HL-60 (cell line): ENCODE results near the gene WDCP.
A peak's percentile ranks its signal among the peaks of the same experiment; 100 is the strongest.

ENCODE experiments used
- DNase-seq, 2 experiments: peaks; one replicate each; pipeline ENCODE4 v3.0.0-alpha.2; 2010 to 2020; ENCODE audit warnings: low read depth in 1 of 2, low spot score in 1 of 2
- H3K27ac ChIP-seq: fragments of 250-450 bp; sonication (Bioruptor Pico); replicated peaks from 2 replicates; pipeline ENCODE4 v1.5.1; 2020; ENCODE audit warnings: mild to moderate bottlenecking, moderate library complexity
- H3K27me3 ChIP-seq: fragments of 250-450 bp; sonication (Bioruptor Pico); 2 replicates; pipeline ENCODE4 v1.5.1; 2021; ENCODE audit warnings: mild to moderate bottlenecking, moderate library complexity; ENCODE audit not compliant: insufficient read depth, poor library complexity, severe bottlenecking
- H3K4me3 ChIP-seq: replicated peaks from 2 replicates; pipeline ENCODE4 v1.5.1; 2011; ENCODE audit warnings: mild to moderate bottlenecking, control low read depth, low read length; ENCODE audit not compliant: insufficient read depth
- GABPA ChIP-seq: IDR thresholded peaks from 2 replicates; pipeline ENCODE4 v1.6.1; 2012; ENCODE audit warnings: low read depth
- POLR2AphosphoS5 ChIP-seq: IDR thresholded peaks from 2 replicates; pipeline ENCODE4 v1.6.1; 2012; ENCODE audit warnings: low read depth
- SPI1 ChIP-seq: IDR thresholded peaks from 2 replicates; pipeline ENCODE4 v1.6.1; 2012; ENCODE audit warnings: low read depth, mild to moderate bottlenecking, borderline replicate concordance
- TF ChIP-seq, protein P1 (sequence below): IDR thresholded peaks from one replicate; pipeline ENCODE4 v1.5.1; 2011; ENCODE audit warnings: low read length, control low read depth, inconsistent platforms; ENCODE audit not compliant: insufficient read depth
- TF ChIP-seq, protein P2 (sequence below): IDR thresholded peaks from 2 replicates; pipeline ENCODE4 v1.6.1; 2012; ENCODE audit warnings: low read depth; ENCODE audit not compliant: insufficient replicate concordance

Gene WDCP

DNA sequence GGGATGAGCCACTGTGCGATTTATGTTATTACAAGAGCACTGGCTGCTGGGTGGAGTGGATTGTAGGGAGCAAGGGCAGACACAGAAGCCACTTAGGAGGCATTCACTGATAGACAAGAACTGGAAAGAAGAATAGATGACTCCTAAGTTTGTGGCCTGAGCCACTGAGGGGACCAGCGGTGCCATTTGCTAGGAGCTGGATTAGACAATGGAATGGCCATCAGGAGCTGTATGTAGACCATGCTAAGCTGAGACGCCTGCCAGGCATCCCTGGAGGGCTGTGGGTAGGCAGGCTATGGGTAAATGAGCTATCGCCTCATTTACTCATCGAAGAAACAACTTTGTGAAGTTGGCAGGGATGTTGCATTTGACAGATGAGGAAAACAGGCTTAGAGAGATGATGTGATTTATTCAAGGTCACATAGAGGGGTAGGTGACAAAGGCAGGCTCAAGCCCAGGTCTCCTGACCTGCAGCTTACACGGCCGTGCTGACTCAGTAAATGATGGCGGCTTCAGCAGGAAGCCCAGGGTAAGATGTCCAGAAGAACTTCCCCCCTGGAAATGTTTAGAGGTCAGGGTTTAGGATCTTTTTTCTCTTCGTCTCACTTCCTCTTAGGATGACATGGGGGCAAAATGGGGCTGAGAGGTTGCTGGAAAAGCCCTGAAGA lies 34.5 kb downstream of the WDCP start:
- H3K4me3 ChIP-seq, result no peak overlapping the region
- H3K27ac ChIP-seq, result no peak overlapping the region
- H3K27me3 ChIP-seq, result peaks cover 35% of the 10 kb centered on the region
- TF ChIP-seq GABPA, result no peak
- TF ChIP-seq, protein P1, sequence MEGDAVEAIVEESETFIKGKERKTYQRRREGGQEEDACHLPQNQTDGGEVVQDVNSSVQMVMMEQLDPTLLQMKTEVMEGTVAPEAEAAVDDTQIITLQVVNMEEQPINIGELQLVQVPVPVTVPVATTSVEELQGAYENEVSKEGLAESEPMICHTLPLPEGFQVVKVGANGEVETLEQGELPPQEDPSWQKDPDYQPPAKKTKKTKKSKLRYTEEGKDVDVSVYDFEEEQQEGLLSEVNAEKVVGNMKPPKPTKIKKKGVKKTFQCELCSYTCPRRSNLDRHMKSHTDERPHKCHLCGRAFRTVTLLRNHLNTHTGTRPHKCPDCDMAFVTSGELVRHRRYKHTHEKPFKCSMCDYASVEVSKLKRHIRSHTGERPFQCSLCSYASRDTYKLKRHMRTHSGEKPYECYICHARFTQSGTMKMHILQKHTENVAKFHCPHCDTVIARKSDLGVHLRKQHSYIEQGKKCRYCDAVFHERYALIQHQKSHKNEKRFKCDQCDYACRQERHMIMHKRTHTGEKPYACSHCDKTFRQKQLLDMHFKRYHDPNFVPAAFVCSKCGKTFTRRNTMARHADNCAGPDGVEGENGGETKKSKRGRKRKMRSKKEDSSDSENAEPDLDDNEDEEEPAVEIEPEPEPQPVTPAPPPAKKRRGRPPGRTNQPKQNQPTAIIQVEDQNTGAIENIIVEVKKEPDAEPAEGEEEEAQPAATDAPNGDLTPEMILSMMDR, result no peak
- TF ChIP-seq, protein P2, sequence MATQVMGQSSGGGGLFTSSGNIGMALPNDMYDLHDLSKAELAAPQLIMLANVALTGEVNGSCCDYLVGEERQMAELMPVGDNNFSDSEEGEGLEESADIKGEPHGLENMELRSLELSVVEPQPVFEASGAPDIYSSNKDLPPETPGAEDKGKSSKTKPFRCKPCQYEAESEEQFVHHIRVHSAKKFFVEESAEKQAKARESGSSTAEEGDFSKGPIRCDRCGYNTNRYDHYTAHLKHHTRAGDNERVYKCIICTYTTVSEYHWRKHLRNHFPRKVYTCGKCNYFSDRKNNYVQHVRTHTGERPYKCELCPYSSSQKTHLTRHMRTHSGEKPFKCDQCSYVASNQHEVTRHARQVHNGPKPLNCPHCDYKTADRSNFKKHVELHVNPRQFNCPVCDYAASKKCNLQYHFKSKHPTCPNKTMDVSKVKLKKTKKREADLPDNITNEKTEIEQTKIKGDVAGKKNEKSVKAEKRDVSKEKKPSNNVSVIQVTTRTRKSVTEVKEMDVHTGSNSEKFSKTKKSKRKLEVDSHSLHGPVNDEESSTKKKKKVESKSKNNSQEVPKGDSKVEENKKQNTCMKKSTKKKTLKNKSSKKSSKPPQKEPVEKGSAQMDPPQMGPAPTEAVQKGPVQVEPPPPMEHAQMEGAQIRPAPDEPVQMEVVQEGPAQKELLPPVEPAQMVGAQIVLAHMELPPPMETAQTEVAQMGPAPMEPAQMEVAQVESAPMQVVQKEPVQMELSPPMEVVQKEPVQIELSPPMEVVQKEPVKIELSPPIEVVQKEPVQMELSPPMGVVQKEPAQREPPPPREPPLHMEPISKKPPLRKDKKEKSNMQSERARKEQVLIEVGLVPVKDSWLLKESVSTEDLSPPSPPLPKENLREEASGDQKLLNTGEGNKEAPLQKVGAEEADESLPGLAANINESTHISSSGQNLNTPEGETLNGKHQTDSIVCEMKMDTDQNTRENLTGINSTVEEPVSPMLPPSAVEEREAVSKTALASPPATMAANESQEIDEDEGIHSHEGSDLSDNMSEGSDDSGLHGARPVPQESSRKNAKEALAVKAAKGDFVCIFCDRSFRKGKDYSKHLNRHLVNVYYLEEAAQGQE, result no peak
- no peak for TF ChIP-seq POLR2AphosphoS5
- TF ChIP-seq SPI1, result no peak
- DNase-seq, result no peak

DNA sequence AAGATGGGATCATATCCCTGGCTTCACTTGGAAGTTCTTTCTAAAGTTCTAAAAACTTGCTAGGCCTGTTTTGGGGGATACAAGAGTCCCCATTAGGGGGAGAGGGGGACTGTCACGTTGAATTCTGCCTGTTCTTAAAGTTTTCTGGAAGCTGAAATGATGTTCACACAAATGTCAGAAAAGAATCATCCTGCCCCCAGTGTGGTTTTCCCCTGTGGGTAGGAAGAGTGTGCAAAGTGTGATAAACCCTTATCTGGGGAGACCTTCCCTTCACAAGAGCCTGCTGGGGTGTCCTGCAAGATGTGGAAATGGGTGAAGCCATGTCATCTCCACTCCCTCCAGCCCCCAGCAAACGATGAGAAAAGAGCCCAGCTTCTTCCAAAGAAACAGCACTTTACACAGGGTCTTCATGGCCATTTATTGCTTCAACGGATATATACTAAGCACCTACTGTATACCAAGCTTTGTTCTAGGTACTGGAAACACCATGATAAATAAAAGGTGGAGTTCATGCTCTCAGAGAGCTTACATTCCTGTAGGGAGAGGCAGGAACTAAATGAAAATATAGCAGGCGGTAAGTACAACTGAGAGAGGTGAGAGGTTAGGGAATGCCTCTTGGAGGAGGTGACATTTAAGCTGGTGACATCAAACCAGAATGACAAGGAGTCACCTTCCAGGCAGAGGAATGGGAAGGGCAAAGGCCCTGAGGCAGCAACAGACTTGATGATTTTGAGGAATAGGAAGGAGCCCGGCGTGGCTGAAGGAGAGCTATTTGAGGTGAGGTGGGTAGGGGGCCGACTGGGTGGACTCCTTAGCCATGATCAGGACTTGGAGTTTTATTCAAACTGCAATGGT lies 35.7 kb downstream of the WDCP start:
- DNase-seq, result no peak
- Histone ChIP-seq H3K4me3 (no peak overlapping the region), H3K27ac (no peak overlapping the region), H3K27me3 (peaks cover 35% of the 10 kb centered on the region)
- TF ChIP-seq POLR2AphosphoS5 (0 out of 2 replicates have a peak, but pooled peaks have one; percentile 24), SPI1 (no peak)

DNA sequence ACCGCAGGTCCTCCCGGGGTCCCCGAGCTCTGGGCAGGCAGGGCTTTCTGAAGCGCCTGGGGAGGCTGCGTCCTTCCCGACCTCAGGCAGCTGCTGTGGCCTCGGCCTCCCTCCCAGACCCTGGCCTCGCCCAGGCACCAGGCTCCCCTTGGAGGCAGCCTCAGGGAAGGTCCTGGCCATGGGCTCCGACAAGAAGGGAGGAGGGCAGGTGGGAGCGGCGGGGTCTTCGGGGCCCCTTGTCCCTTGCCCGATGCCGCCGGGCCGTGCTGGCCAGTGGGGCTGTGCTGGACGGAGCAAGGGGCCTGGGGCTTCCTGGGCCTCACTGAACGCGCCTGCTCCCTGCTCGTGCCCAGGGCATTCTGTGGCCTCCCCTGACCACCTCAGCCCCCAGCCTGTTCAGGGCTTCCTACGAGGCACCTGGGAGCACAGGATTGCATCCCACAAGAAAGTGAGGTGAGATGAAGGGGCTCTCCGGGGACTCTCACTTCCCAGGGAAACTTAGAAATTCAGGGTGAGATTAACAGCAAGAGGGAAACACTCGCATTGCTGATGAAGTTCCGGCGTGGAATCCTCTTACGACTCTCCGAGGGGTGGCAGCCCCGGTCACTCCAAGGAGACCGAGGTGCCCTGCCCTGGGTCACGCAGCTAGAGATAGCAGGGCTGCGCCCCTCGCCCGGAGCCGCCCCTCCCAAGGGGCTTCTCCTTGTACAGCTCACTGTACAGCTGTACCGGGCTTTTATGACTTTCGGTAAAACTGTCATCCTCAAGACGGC lies 36.5 kb downstream of the WDCP start:
- TF ChIP-seq GABPA (no peak), POLR2AphosphoS5 (no peak), SPI1 (no peak)
- TF ChIP-seq, protein P2, result no peak
- peaks cover 35% of the 10 kb centered on the region for H3K27me3 ChIP-seq
- H3K27ac ChIP-seq, result no peak overlapping the region
- H3K4me3 ChIP-seq, result peak overlapping the region; percentile 35
- DNase-seq, result no peak

DNA sequence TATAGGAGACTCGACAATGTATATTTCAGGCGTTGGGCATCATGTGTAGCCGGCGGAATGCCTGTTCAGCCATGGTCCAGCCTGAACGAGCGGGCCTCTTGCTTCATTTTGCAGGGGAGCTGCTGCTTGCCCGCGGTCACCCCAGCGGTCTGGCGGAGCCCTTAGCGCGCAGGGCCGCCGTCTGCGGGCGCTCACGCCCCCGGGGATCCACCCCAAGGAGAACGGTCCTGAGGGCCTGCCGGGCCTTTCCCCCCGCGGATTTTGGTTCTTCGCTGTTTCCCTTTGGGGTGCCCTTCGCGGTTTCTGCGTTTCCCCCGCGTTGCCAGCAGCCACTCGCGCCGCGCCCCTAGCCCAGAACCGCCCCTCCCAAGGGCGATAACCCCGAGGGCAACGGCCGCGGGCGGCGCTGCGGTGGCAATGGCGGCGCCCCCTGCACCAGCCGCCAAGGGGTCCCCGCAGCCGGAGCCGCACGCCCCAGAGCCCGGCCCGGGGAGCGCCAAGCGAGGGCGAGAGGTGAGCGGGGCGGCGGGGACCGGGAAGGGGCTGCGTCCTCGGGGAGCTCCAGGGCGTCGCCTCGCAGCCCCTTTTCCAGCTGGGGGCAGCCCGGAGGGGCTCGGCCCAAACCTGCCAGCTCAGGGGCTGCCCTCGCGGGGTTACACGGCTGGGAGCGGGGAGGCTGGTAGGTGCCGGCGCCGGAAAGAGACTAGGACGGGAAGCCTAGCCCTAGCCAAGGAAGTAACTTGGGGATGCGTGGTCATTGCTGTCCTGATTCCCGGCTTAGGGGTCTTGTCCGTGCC lies 37.3 kb downstream of the WDCP start, which contains the start of gene MFSD2B:
TSS of gene MFSD2B (plus strand) at position 406 of the 797 bp plus-strand sequence. CDS start at position 418, 12 bp downstream.
- H3K27me3 ChIP-seq, result peaks cover 35% of the 10 kb centered on the region

More for the DNA sequence above, 37.3 kb downstream of the WDCP start, which contains the start of gene MFSD2B:
- Histone ChIP-seq H3K4me3 (peak within 1 kb of the TSS; percentile 35), H3K27ac (no peak within 1 kb of the TSS)
- TF ChIP-seq, protein P1, result no peak
- TF ChIP-seq POLR2AphosphoS5 (no peak), SPI1 (no peak), GABPA (no peak)
- TF ChIP-seq, protein P2, result no peak
- no peak for DNase-seq
